Mesothelial cell of epicardium (in vitro differentiated cells): ENCODE results near the gene HSD17B1. TPM values are rescaled to one million over a fixed set of nuclear protein-coding genes. Genes with fewer than 3 reads are reported as not detected.

Experiments
- DNase-seq, 2 experiments: peaks; one replicate each; pipeline ENCODE4 v3.0.0; 2021; ENCODE audit warnings: low spot score in 2 of 2; ENCODE audit not compliant: unreplicated experiment in 2 of 2
- H3K27ac Mint-ChIP-seq: 2 replicates; pipeline ENCODE4 v1.8.0; 2021; ENCODE audit warnings: mixed read lengths
- H3K27me3 Mint-ChIP-seq: 2 replicates; pipeline ENCODE4 v1.8.0; 2021; ENCODE audit warnings: low read depth, mixed read lengths
- H3K36me3 Mint-ChIP-seq: 2 replicates; pipeline ENCODE4 v1.8.0; 2021; ENCODE audit warnings: mixed read lengths
- H3K4me1 Mint-ChIP-seq: 2 replicates; pipeline ENCODE4 v1.8.0; 2021; ENCODE audit warnings: mixed read lengths
- H3K4me3 Mint-ChIP-seq: 2 replicates; pipeline ENCODE4 v1.8.0; 2021; ENCODE audit warnings: mild to moderate bottlenecking, moderate library complexity, mixed read lengths
- H3K9me3 Mint-ChIP-seq: 2 replicates; pipeline ENCODE4 v1.8.0; 2021; ENCODE audit warnings: mixed read lengths
- CTCF ChIP-seq: fragments of 200-600 bp; sonication (generic); IDR thresholded peaks from one replicate; pipeline ENCODE4 v1.5.0; 2021; ENCODE audit warnings: antibody characterized with exemption; ENCODE audit not compliant: unreplicated experiment
- total RNA-seq: library from RNA; stranded (reverse); gene quantifications from 3 replicates; pipeline ENCODE4 v1.2.1, GENCODE V29; 2021

HSD17B1 gene
- total RNA-seq, 1 donor from 2014 or later = 3.0 TPM

GRCh38 chr17:42565523-42566214 is 12.9 kb downstream of the HSD17B1 start:
- Mint-ChIP-seq H3K4me1 (peaks cover 31% of the 10 kb centered on the region), H3K27ac (no peak overlapping the region), H3K27me3 (no peaks in the 10 kb centered on the region), H3K9me3 (no peaks in the 10 kb centered on the region), H3K36me3 (peaks cover 2% of the 10 kb centered on the region), H3K4me3 (peak overlapping the region; percentile 94)
- no peak for TF ChIP-seq CTCF
- no peak for DNase-seq

GRCh38 chr17:42566215-42566882 is 13.6 kb downstream of the HSD17B1 start:
- H3K4me1 Mint-ChIP-seq = peaks cover 29% of the 10 kb centered on the region
- H3K27ac Mint-ChIP-seq = peak overlapping the region; percentile 87
- DNase-seq = no peak
- H3K27me3 Mint-ChIP-seq = no peaks in the 10 kb centered on the region
- H3K4me3 Mint-ChIP-seq = peak overlapping the region; percentile 94
- H3K36me3 Mint-ChIP-seq = peaks cover 6% of the 10 kb centered on the region
- no peak for TF ChIP-seq CTCF
- H3K9me3 Mint-ChIP-seq = no peaks in the 10 kb centered on the region

GRCh38 chr17:42566883-42567573 is 14.3 kb downstream of the HSD17B1 start, which contains the start of gene MLX:
Gene MLX, plus strand, starts transcription at chr17:42567100. Its CDS starts 25 bp downstream, at chr17:42567125.
- Mint-ChIP-seq H3K9me3 (no peaks in the 10 kb centered on the region), H3K36me3 (peaks cover 9% of the 10 kb centered on the region), H3K4me1 (peaks cover 26% of the 10 kb centered on the region), H3K27me3 (no peaks in the 10 kb centered on the region), H3K27ac (peak within 1 kb of the TSS; percentile 91), H3K4me3 (peak within 1 kb of the TSS; percentile 94)
- TF ChIP-seq CTCF = peak; percentile 9
- peak; percentile 95 for DNase-seq

GRCh38 chr17:42568341-42569111 is 15.8 kb downstream of the HSD17B1 start:
- Mint-ChIP-seq H3K9me3 (no peaks in the 10 kb centered on the region), H3K27ac (no peak overlapping the region), H3K4me3 (peak overlapping the region; percentile 94), H3K36me3 (peaks cover 16% of the 10 kb centered on the region), H3K4me1 (peaks cover 15% of the 10 kb centered on the region), H3K27me3 (no peaks in the 10 kb centered on the region)
- no peak for TF ChIP-seq CTCF
- DNase-seq = no peak
